ENCODE results near the gene SEC14L6. TPM values are rescaled to one million over a fixed set of nuclear protein-coding genes. Genes with fewer than 3 reads are reported as not detected.
"Not testable (repeated sequence)": the region's sequence is repeated elsewhere in the genome, so short reads cannot be mapped to it uniquely, and the experiment has no call there.

The SEC14L6 gene
- total RNA-seq, 1 donor from 2014 or later = not detected

- H3K27ac Mint-ChIP-seq (ENCODE audit: unreplicated experiment) = no peak overlapping the region
Observed at GRCh38 chr22:30564045-30564760, 17.7 kb upstream of the SEC14L6 start.

GRCh38 chr22:30562366-30562765, 15.8 kb upstream of the SEC14L6 start:
- no peak for TF ChIP-seq CTCF (IDR thresholded peaks at IDR 0.05; ENCODE audit: partially characterized antibody, unreplicated experiment)
- no peaks in the 10 kb centered on the region for H3K36me3 Mint-ChIP-seq (ENCODE audit: unreplicated experiment)
- no peak overlapping the region for H3K27ac Mint-ChIP-seq (ENCODE audit: unreplicated experiment)
- peaks cover 2% of the 10 kb centered on the region for H3K4me1 Mint-ChIP-seq (ENCODE audit: low read depth, unreplicated experiment)
- H3K27me3 Mint-ChIP-seq (ENCODE audit: unreplicated experiment) = peaks cover 3% of the 10 kb centered on the region
- DNase-seq = no peak
- H3K4me3 Mint-ChIP-seq (ENCODE audit: unreplicated experiment) = no peak overlapping the region
- H3K9me3 Mint-ChIP-seq (ENCODE audit: unreplicated experiment) = no peaks in the 10 kb centered on the region

More at GRCh38 chr22:30564045-30564760, 17.7 kb upstream of the SEC14L6 start:
- Mint-ChIP-seq H3K4me3 (ENCODE audit: unreplicated experiment) (no peak overlapping the region), H3K27me3 (ENCODE audit: unreplicated experiment) (peaks cover 4% of the 10 kb centered on the region), H3K9me3 (ENCODE audit: unreplicated experiment) (no peaks in the 10 kb centered on the region), H3K36me3 (ENCODE audit: unreplicated experiment) (no peaks in the 10 kb centered on the region), H3K4me1 (ENCODE audit: low read depth, unreplicated experiment) (peaks cover 2% of the 10 kb centered on the region)
- no peak for TF ChIP-seq CTCF (IDR thresholded peaks at IDR 0.05; ENCODE audit: partially characterized antibody, unreplicated experiment)
- no peak for DNase-seq

- Mint-ChIP-seq H3K4me1 (ENCODE audit: low read depth, unreplicated experiment) (peaks cover 2% of the 10 kb centered on the region), H3K4me3 (ENCODE audit: unreplicated experiment) (no peak overlapping the region), H3K36me3 (ENCODE audit: unreplicated experiment) (no peaks in the 10 kb centered on the region), H3K27me3 (ENCODE audit: unreplicated experiment) (peaks cover 3% of the 10 kb centered on the region), H3K9me3 (ENCODE audit: unreplicated experiment) (no peaks in the 10 kb centered on the region), H3K27ac (ENCODE audit: unreplicated experiment) (no peak overlapping the region)
- no peak for DNase-seq
- no peak for TF ChIP-seq CTCF (IDR thresholded peaks at IDR 0.05; ENCODE audit: partially characterized antibody, unreplicated experiment)
Observed at GRCh38 chr22:30561402-30562189, 15.1 kb upstream of the SEC14L6 start.

- not testable (repeated sequence) for H3K4me3 Mint-ChIP-seq (ENCODE audit: unreplicated experiment); H3K4me1 Mint-ChIP-seq (ENCODE audit: low read depth, unreplicated experiment); H3K27me3 Mint-ChIP-seq (ENCODE audit: unreplicated experiment); H3K36me3 Mint-ChIP-seq (ENCODE audit: unreplicated experiment); H3K27ac Mint-ChIP-seq (ENCODE audit: unreplicated experiment); H3K9me3 Mint-ChIP-seq (ENCODE audit: unreplicated experiment); DNase-seq
Observed at GRCh38 chr22:30560643-30561202, 14.2 kb upstream of the SEC14L6 start.

GRCh38 chr22:30559889-30560288, 13.3 kb upstream of the SEC14L6 start:
- Mint-ChIP-seq H3K27ac (ENCODE audit: unreplicated experiment) (no peak overlapping the region), H3K9me3 (ENCODE audit: unreplicated experiment) (no peaks in the 10 kb centered on the region), H3K36me3 (ENCODE audit: unreplicated experiment) (no peaks in the 10 kb centered on the region), H3K4me3 (ENCODE audit: unreplicated experiment) (no peak overlapping the region), H3K27me3 (ENCODE audit: unreplicated experiment) (peaks cover 3% of the 10 kb centered on the region), H3K4me1 (ENCODE audit: low read depth, unreplicated experiment) (peaks cover 2% of the 10 kb centered on the region)
- no peak for DNase-seq
- no peak for TF ChIP-seq CTCF (IDR thresholded peaks at IDR 0.05; ENCODE audit: partially characterized antibody, unreplicated experiment)
